Measurements from ENCODE around the gene CBX5. TPM values are rescaled to one million over a fixed set of nuclear protein-coding genes. Genes with fewer than 3 reads are reported as not detected.

Gene CBX5
- total and polyA plus RNA-seq, 3 experiments from 2014 or later: 19.2 to 87.8 (median 82.0) TPM

DNA sequence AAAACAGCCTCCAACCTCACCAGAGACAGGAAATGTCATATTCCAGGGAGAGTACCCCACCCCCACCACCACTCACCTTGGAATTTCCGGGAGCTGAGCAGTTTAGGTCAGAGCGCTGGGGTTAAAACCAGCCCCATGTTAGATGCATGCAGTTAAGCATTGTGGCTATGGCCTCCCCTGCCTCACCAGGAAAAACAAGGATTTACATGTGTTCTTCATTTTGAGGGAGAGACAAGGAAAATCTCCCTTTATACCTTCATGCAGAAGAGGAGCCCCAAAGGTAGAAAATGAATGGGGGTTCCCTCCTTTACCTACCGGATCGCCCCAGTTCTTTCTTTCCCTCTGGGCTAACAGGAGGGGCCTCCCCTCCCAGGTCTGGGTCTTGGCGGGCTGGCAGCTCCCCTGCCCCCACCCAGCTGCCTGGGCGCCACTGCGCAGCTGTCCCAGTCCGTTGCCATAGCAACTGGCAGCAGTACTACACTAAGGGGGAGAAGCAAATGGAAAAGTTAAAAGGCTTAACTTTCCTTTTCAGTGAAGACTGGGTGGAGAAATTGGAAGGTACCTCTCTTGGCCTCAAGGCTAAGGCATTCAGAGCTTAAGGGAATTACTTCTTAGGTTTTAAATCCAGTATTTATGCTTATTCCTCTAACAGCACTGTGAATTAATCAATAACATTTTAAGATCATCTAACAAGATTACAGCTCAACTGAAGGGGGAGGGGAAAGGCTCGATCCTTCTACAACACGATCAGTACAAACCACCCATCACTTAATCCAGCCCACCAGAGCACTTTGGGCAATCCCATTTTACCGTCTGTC lies 20.5 kb downstream of the CBX5 start:
- Mint-ChIP-seq H3K9me3 (no peaks in the 10 kb centered on the region), H3K27ac (peak overlapping the region in 3 of 8 donors; percentile 38 to 79 (median 50)), H3K27me3 (no peaks in the 10 kb centered on the region), H3K36me3 (peaks cover 6 to 27% (median 8%) of the 10 kb centered on the region in 3 donors), H3K4me3 (peak overlapping the region in 3 of 7 donors; percentile 38 to 46 (median 40)), H3K4me1 (peaks cover 14 to 21% (median 21%) of the 10 kb centered on the region in 3 donors)
- H3K4me1 ChIP-seq (ENCODE audit: insufficient read depth, low read length): peaks cover 16% of the 10 kb centered on the region
- POLR2A ChIA-PET: interaction anchor here (1.2 kb wide), 1 partner anchor 20 kb away, joined by 4 read pairs; the partner anchor contains the start of gene CBX5
- H3K4me3 ChIP-seq (ENCODE audit: low read length): no peak overlapping the region
- CTCF ChIA-PET: interaction anchor here (1.2 to 2.4 kb wide), 3 partner anchors 8 to 132 kb away, joined by 3 to 10 read pairs (median 4); no protein-coding TSS in a partner anchor
- no peaks in the 10 kb centered on the region for H3K9me3 ChIP-seq (ENCODE audit: low read length)
- H3K27me3 ChIP-seq (ENCODE audit: insufficient read depth, low read length, poor library complexity, severe bottlenecking): no peaks in the 10 kb centered on the region
- H3K36me3 ChIP-seq (ENCODE audit: insufficient read depth, low read length): peaks cover 16% of the 10 kb centered on the region
- H3K27ac ChIP-seq (ENCODE audit: low read depth, low read length): no peak overlapping the region
- DNase-seq: peak in 3 of 5 donors; percentile 30 to 75 (median 65)

DNA sequence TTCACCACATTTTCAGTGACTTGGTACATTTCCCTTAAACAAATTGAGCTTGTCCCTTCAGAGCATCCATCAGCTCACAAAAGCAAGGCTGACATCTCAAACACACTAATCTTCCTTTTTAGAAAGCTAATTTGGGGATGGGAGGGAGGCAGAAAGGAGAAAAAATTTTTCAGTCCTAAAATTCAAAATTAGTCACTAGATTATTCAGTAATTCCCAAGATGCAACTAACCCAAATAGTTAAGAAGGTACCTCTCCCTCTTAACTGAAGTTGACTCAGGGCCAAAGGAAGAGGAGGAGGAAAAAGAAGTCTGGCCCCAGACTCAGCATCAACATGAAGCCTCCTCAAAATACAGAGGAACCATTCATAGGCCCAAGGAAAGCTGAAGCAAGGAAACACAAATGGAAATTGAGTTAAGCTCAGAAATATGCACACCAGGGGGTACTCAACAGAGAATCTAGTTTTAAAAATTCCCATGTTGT lies 21.7 kb downstream of the CBX5 start:
- ChIA-PET CTCF (interaction anchor here (1.2 kb wide), 2 partner anchors 110 to 133 kb away, joined by 3 to 4 read pairs; no protein-coding TSS in a partner anchor), POLR2A (interaction anchor here (0.5 kb wide), 1 partner anchor 100 kb away, joined by 3 read pairs; no protein-coding TSS in a partner anchor)
- Histone ChIP-seq H3K4me3 (ENCODE audit: low read length) (no peak overlapping the region), H3K27me3 (ENCODE audit: insufficient read depth, low read length, poor library complexity, severe bottlenecking) (no peaks in the 10 kb centered on the region), H3K4me1 (ENCODE audit: insufficient read depth, low read length) (peaks cover 16% of the 10 kb centered on the region), H3K9me3 (ENCODE audit: low read length) (no peaks in the 10 kb centered on the region), H3K27ac (ENCODE audit: low read depth, low read length) (no peak overlapping the region), H3K36me3 (ENCODE audit: insufficient read depth, low read length) (peaks cover 16% of the 10 kb centered on the region)
- Mint-ChIP-seq H3K36me3 (peaks cover 6 to 30% (median 8%) of the 10 kb centered on the region in 3 donors), H3K9me3 (no peaks in the 10 kb centered on the region), H3K27ac (peak overlapping the region in 1 of 8 donors; percentile 70), H3K4me1 (peaks cover 14 to 21% (median 21%) of the 10 kb centered on the region in 3 donors), H3K27me3 (no peaks in the 10 kb centered on the region), H3K4me3 (no peak overlapping the region)
- DNase-seq: no peak

DNA sequence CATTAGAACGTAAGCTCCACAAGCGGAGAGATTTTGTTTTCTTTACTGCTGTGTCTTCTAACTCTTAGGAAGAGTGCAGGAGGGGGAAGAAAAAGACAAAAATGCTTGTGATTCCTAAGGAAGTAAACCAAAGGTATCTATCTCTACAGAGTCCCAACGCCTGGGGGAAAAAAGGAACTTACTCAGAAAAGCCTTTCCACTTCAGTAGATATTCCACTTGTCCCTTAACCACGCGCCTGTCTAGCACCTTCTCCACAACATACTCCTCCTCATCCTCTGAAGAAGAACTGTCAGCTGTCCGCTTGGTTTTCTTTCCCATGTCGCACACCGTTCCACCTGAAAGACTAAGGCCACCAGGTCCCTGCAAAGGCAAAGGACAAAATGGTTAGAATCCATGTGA lies 22.6 kb downstream of the CBX5 start:
- H3K27ac Mint-ChIP-seq: no peak overlapping the region
- Histone ChIP-seq H3K36me3 (ENCODE audit: insufficient read depth, low read length) (peaks cover 16% of the 10 kb centered on the region), H3K27ac (ENCODE audit: low read depth, low read length) (no peak overlapping the region), H3K9me3 (ENCODE audit: low read length) (no peaks in the 10 kb centered on the region), H3K4me3 (ENCODE audit: low read length) (no peak overlapping the region), H3K27me3 (ENCODE audit: insufficient read depth, low read length, poor library complexity, severe bottlenecking) (no peaks in the 10 kb centered on the region), H3K4me1 (ENCODE audit: insufficient read depth, low read length) (peaks cover 16% of the 10 kb centered on the region)
- H3K9me3 Mint-ChIP-seq: no peaks in the 10 kb centered on the region
- DNase-seq: no peak
- no peaks in the 10 kb centered on the region for H3K27me3 Mint-ChIP-seq
- H3K4me1 Mint-ChIP-seq: peaks cover 14 to 21% (median 19%) of the 10 kb centered on the region in 3 donors
- CTCF ChIA-PET: no interaction called here
- no peak overlapping the region for H3K4me3 Mint-ChIP-seq
- POLR2A ChIA-PET: no interaction called here
- peaks cover 6 to 34% (median 8%) of the 10 kb centered on the region in 3 donors for H3K36me3 Mint-ChIP-seq

DNA sequence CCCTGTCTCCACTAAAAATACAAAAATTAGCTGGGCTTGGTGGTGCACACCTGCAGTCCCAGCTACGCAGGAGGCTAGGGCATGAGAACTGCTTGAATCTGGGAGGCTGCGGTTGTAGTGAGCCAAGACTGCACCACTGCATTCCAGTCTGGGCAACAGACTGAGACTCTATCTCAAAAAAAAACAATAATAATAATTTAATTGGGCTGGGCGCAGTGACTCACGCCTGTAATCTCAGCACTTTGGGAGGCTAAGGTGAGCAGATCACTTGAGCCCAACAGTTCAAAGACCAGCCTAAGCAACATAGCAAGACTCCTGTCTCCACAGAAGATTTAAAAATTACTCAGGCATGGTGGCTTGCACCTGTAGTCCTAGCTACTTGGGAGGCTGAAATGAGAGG lies 26.7 kb downstream of the CBX5 start:
- peaks cover 8 to 58% (median 14%) of the 10 kb centered on the region in 3 donors for H3K36me3 Mint-ChIP-seq
- H3K4me3 ChIP-seq (ENCODE audit: low read length): no peak overlapping the region

DNA sequence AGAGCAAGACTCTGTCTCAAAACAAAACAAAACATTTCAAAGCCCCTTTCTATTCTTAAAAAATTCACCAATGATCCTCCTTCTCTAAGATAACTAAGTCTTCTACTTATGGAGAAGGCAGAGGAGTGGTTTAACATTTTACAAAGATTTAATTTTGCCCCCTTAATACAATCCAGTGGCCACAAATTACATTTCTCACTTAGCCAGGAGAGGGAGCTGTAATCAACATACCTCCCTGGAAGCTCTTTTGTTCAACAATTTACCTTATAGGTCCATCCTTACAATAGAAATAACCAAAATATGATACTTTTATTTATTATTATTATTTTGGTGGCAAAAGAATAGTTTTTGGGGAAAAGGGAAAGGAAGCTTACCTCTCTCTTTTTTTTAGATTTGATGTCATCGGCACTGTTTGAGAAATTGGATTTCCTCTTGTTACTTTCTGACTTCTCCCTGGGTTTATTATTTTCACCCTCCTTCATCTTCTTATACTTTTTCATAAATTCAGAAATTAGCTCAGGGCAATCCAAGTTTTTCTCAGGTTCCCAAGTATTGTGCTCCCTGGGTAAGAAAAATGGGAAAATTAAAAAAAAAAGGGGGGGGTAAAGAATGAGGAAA lies 28.1 kb downstream of the CBX5 start:
- Mint-ChIP-seq H3K36me3 (peaks cover 12 to 58% (median 13%) of the 10 kb centered on the region in 3 donors), H3K27ac (peak overlapping the region in 1 of 8 donors; percentile 26), H3K9me3 (no peaks in the 10 kb centered on the region), H3K4me3 (no peak overlapping the region), H3K4me1 (peaks cover 3 to 9% (median 7%) of the 10 kb centered on the region in 3 donors), H3K27me3 (no peaks in the 10 kb centered on the region)
- CTCF ChIA-PET: interaction anchor here (0.7 to 4.1 kb wide), 25 partner anchors 9 to 414 kb away, joined by 3 to 18 read pairs (median 3); partner anchors contain the start of genes CBX5, COPZ1 and HNRNPA1
- peak in 2 of 5 donors; percentile 32 to 45 for DNase-seq
- Histone ChIP-seq H3K27me3 (ENCODE audit: insufficient read depth, low read length, poor library complexity, severe bottlenecking) (no peaks in the 10 kb centered on the region), H3K36me3 (ENCODE audit: insufficient read depth, low read length) (peaks cover 14% of the 10 kb centered on the region), H3K27ac (ENCODE audit: low read depth, low read length) (no peak overlapping the region), H3K9me3 (ENCODE audit: low read length) (no peaks in the 10 kb centered on the region), H3K4me3 (ENCODE audit: low read length) (no peak overlapping the region), H3K4me1 (ENCODE audit: insufficient read depth, low read length) (no peaks in the 10 kb centered on the region)
- POLR2A ChIA-PET: interaction anchor here (0.6 to 1.0 kb wide), 3 partner anchors 28 to 117 kb away, joined by 3 read pairs; partner anchors contain the start of genes CBX5 and HNRNPA1

More for the DNA sequence above, 26.7 kb downstream of the CBX5 start:
- POLR2A ChIA-PET: no interaction called here
- Mint-ChIP-seq H3K4me3 (no peak overlapping the region), H3K9me3 (no peaks in the 10 kb centered on the region), H3K4me1 (peaks cover 6 to 13% (median 6%) of the 10 kb centered on the region in 3 donors), H3K27me3 (no peaks in the 10 kb centered on the region), H3K27ac (no peak overlapping the region)
- Histone ChIP-seq H3K27me3 (ENCODE audit: insufficient read depth, low read length, poor library complexity, severe bottlenecking) (no peaks in the 10 kb centered on the region), H3K36me3 (ENCODE audit: insufficient read depth, low read length) (peaks cover 19% of the 10 kb centered on the region), H3K9me3 (ENCODE audit: low read length) (no peaks in the 10 kb centered on the region), H3K27ac (ENCODE audit: low read depth, low read length) (no peak overlapping the region), H3K4me1 (ENCODE audit: insufficient read depth, low read length) (no peaks in the 10 kb centered on the region)
- no peak for DNase-seq
- CTCF ChIA-PET: interaction anchor here (1.7 to 2.3 kb wide), 2 partner anchors 21 to 118 kb away, joined by 5 to 11 read pairs; no protein-coding TSS in a partner anchor

DNA sequence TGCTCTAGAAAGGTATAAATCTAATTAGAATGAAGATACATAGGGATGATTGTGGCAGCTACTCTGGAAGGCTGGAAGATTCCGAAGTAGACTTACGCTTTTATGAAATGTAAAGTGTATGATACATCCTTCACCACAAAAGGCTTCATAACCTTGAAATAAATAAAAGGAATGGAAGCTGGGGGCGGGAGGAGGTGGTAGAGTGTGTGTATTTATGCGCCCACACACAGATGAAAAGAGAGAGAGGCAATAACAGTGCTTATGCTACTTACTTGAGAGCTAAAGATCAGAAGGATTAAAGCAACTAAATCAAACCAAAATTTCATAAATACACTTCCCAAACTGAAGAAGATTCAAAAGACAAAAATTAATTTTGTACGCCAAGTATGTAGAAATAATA lies 30.4 kb downstream of the CBX5 start:
- Histone ChIP-seq H3K36me3 (ENCODE audit: insufficient read depth, low read length) (peaks cover 7% of the 10 kb centered on the region), H3K9me3 (ENCODE audit: low read length) (no peaks in the 10 kb centered on the region), H3K4me1 (ENCODE audit: insufficient read depth, low read length) (no peaks in the 10 kb centered on the region), H3K27ac (ENCODE audit: low read depth, low read length) (no peak overlapping the region), H3K27me3 (ENCODE audit: insufficient read depth, low read length, poor library complexity, severe bottlenecking) (no peaks in the 10 kb centered on the region), H3K4me3 (ENCODE audit: low read length) (no peak overlapping the region)
- Mint-ChIP-seq H3K4me3 (no peak overlapping the region), H3K9me3 (no peaks in the 10 kb centered on the region), H3K27me3 (no peaks in the 10 kb centered on the region), H3K27ac (no peak overlapping the region), H3K4me1 (peaks cover 3 to 9% (median 7%) of the 10 kb centered on the region in 3 donors), H3K36me3 (peaks cover 9 to 57% (median 14%) of the 10 kb centered on the region in 3 donors)
- CTCF ChIA-PET: interaction anchor here (0.8 to 4.1 kb wide), 3 partner anchors 110 to 130 kb away, joined by 3 to 18 read pairs (median 4); no protein-coding TSS in a partner anchor
- POLR2A ChIA-PET: no interaction called here
- no peak for DNase-seq

DNA sequence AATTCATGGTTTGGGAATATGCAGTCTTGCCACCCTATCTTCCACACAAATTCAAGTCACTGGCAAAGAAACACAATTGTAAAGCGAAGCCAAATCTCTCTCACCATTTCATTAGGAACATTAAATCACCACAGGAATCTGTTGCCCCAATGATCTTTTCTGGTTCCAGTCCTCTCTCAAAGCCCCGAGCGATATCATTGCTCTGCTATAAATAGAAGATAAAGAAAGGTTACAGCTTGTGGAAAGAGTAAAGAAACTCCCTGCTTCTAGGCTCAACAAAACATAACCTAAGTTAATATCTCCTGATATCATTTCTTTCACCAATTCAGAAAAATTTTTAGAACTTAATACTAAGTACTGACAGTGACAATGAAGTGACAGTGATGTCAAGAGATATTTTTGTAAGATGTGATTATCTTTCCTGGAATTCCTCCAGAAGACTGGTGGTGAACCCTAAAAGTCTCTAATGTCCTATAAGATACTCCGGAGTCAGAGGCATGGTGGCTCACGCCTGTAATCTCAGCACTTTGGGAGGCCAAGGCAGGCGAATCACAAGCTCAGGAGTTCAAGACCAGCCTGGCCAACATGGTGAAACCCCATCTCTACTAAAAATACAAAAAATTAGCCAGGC lies 33.8 kb downstream of the CBX5 start:
- H3K4me3 Mint-ChIP-seq: no peak overlapping the region
- H3K9me3 Mint-ChIP-seq: no peaks in the 10 kb centered on the region
- peaks cover 9 to 61% (median 13%) of the 10 kb centered on the region in 3 donors for H3K36me3 Mint-ChIP-seq
- ChIA-PET CTCF (no interaction called here), POLR2A (interaction anchor here (0.7 kb wide), 1 partner anchor 20 kb away, joined by 10 read pairs; no protein-coding TSS in a partner anchor)
- H3K27me3 Mint-ChIP-seq: no peaks in the 10 kb centered on the region
- H3K4me1 Mint-ChIP-seq: peaks cover 0 to 5% (median 4%) of the 10 kb centered on the region in 3 donors
- peaks cover 15% of the 10 kb centered on the region for H3K36me3 ChIP-seq (ENCODE audit: insufficient read depth, low read length)
- no peak for DNase-seq
- H3K4me1 ChIP-seq (ENCODE audit: insufficient read depth, low read length): no peaks in the 10 kb centered on the region
- H3K27ac Mint-ChIP-seq: no peak overlapping the region
- H3K27ac ChIP-seq (ENCODE audit: low read depth, low read length): no peak overlapping the region
- no peaks in the 10 kb centered on the region for H3K9me3 ChIP-seq (ENCODE audit: low read length)
- H3K27me3 ChIP-seq (ENCODE audit: insufficient read depth, low read length, poor library complexity, severe bottlenecking): no peaks in the 10 kb centered on the region
- no peak overlapping the region for H3K4me3 ChIP-seq (ENCODE audit: low read length)
